ENCODE measurements around the gene SLC25A45.
A peak's percentile ranks its signal among the peaks of the same experiment; 100 is the strongest.

DNA sequence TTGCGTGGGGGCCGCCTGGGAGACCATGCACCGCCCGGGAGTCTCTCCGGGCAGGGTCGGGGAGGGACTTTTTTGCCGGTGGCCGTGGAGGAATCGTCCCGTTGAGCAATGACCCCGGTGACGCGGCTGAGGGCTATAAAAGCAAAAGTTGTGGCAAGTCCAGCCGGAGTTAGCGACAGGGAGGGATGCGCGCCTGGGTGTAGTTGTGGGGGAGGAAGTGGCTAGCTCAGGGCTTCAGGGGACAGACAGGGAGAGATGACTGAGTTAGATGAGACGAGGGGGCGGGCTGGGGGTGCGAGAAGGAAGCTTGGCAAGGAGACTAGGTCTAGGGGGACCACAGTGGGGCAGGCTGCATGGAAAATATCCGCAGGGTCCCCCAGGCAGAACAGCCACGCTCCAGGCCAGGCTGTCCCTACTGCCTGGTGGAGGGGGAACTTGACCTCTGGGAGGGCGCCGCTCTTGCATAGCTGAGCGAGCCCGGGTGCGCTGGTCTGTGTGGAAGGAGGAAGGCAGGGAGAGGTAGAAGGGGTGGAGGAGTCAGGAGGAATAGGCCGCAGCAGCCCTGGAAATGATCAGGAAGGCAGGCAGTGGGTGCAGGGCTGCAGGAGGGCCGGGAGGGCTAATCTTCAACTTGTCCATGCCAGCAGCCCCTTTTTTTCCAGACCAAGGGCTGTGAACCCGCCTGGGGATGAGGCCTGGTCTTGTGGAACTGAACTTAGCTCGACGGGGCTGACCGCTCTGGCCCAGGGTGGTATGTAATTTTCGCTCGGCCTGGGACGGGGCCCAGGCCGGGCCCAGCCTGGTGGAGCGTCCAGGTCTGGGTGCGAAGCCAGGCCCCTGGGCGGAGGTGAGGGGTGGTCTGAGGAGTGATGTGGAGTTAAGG is 40.4 kb upstream of the SLC25A45 start, which contains the start of gene NEAT1:
- peak; percentile 98 for TF ChIP-seq POLR2A (IDR thresholded peaks at IDR 0.05; ENCODE audit: low read depth, low read length)
- TF ChIP-seq, protein P1, sequence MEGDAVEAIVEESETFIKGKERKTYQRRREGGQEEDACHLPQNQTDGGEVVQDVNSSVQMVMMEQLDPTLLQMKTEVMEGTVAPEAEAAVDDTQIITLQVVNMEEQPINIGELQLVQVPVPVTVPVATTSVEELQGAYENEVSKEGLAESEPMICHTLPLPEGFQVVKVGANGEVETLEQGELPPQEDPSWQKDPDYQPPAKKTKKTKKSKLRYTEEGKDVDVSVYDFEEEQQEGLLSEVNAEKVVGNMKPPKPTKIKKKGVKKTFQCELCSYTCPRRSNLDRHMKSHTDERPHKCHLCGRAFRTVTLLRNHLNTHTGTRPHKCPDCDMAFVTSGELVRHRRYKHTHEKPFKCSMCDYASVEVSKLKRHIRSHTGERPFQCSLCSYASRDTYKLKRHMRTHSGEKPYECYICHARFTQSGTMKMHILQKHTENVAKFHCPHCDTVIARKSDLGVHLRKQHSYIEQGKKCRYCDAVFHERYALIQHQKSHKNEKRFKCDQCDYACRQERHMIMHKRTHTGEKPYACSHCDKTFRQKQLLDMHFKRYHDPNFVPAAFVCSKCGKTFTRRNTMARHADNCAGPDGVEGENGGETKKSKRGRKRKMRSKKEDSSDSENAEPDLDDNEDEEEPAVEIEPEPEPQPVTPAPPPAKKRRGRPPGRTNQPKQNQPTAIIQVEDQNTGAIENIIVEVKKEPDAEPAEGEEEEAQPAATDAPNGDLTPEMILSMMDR (conservative IDR thresholded peaks at IDR 0.05; ENCODE audit: low read depth, low read length): no peak
- TF ChIP-seq BHLHE40 (IDR thresholded peaks at IDR 0.05; ENCODE audit: low read depth, low read length): peak; percentile 70
- TF ChIP-seq, protein P2, sequence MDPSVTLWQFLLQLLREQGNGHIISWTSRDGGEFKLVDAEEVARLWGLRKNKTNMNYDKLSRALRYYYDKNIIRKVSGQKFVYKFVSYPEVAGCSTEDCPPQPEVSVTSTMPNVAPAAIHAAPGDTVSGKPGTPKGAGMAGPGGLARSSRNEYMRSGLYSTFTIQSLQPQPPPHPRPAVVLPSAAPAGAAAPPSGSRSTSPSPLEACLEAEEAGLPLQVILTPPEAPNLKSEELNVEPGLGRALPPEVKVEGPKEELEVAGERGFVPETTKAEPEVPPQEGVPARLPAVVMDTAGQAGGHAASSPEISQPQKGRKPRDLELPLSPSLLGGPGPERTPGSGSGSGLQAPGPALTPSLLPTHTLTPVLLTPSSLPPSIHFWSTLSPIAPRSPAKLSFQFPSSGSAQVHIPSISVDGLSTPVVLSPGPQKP (IDR thresholded peaks at IDR 0.05; ENCODE audit: borderline replicate concordance, low read depth, low read length): no peak
- 0 out of 2 replicates have a peak, but pooled peaks have one; percentile 18 for TF ChIP-seq MXI1 (IDR thresholded peaks at IDR 0.05; ENCODE audit: borderline replicate concordance, low read depth, low read length)
- TF ChIP-seq, protein P3, sequence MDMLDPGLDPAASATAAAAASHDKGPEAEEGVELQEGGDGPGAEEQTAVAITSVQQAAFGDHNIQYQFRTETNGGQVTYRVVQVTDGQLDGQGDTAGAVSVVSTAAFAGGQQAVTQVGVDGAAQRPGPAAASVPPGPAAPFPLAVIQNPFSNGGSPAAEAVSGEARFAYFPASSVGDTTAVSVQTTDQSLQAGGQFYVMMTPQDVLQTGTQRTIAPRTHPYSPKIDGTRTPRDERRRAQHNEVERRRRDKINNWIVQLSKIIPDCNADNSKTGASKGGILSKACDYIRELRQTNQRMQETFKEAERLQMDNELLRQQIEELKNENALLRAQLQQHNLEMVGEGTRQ (IDR thresholded peaks at IDR 0.05; ENCODE audit: low read depth, low read length): peak; percentile 32; the same call in 1 of the 2 replicates
- TF ChIP-seq RFX5 (IDR thresholded peaks at IDR 0.05; ENCODE audit: low read depth, low read length): no peak
- TF ChIP-seq RCOR1 (IDR thresholded peaks at IDR 0.05; ENCODE audit: insufficient replicate concordance, low read length): no peak
- TF ChIP-seq CHD1 (IDR thresholded peaks at IDR 0.05; ENCODE audit: low read depth, low read length): peak; percentile 80
- peak; percentile 29; the same call in 1 of the 2 replicates for TF ChIP-seq SMC3 (IDR thresholded peaks at IDR 0.05; ENCODE audit: low read depth, low read length)
- peak; percentile 94 for TF ChIP-seq MAZ (IDR thresholded peaks at IDR 0.05; ENCODE audit: borderline replicate concordance, low read depth, low read length)
